HL-60 (cell line): ENCODE measurements around the gene MRPS10.

Experiments used
- DNase-seq, 2 experiments: peaks; one replicate each; pipeline ENCODE4 v3.0.0-alpha.2; 2010 to 2020; ENCODE audit warnings: low read depth in 1 of 2, low spot score in 1 of 2
- H3K27ac ChIP-seq: fragments of 250-450 bp; sonication (Bioruptor Pico); replicated peaks from 2 replicates; pipeline ENCODE4 v1.5.1; 2020; ENCODE audit warnings: mild to moderate bottlenecking, moderate library complexity
- H3K27me3 ChIP-seq: fragments of 250-450 bp; sonication (Bioruptor Pico); 2 replicates; pipeline ENCODE4 v1.5.1; 2021; ENCODE audit warnings: mild to moderate bottlenecking, moderate library complexity; ENCODE audit not compliant: insufficient read depth, poor library complexity, severe bottlenecking
- H3K4me3 ChIP-seq: replicated peaks from 2 replicates; pipeline ENCODE4 v1.5.1; 2011; ENCODE audit warnings: mild to moderate bottlenecking, control low read depth, low read length; ENCODE audit not compliant: insufficient read depth
- CTCF ChIP-seq: IDR thresholded peaks from one replicate; pipeline ENCODE4 v1.5.1; 2011; ENCODE audit warnings: low read length, control low read depth, inconsistent platforms; ENCODE audit not compliant: insufficient read depth
- GABPA ChIP-seq: IDR thresholded peaks from 2 replicates; pipeline ENCODE4 v1.6.1; 2012; ENCODE audit warnings: low read depth
- POLR2AphosphoS5 ChIP-seq: IDR thresholded peaks from 2 replicates; pipeline ENCODE4 v1.6.1; 2012; ENCODE audit warnings: low read depth
- SPI1 ChIP-seq: IDR thresholded peaks from 2 replicates; pipeline ENCODE4 v1.6.1; 2012; ENCODE audit warnings: low read depth, mild to moderate bottlenecking, borderline replicate concordance
- TF ChIP-seq, protein P1 (sequence below): IDR thresholded peaks from 2 replicates; pipeline ENCODE4 v1.6.1; 2012; ENCODE audit warnings: low read depth; ENCODE audit not compliant: insufficient replicate concordance

The MRPS10 gene

GRCh38 chr6:42264162-42264851 is 46.6 kb upstream of the MRPS10 start:
- Histone ChIP-seq H3K27ac (no peak overlapping the region), H3K27me3 (no peaks in the 10 kb centered on the region), H3K4me3 (no peak overlapping the region)
- TF ChIP-seq POLR2AphosphoS5 (no peak), CTCF (no peak), GABPA (no peak)
- DNase-seq: no peak

- Histone ChIP-seq H3K4me3 (no peak overlapping the region), H3K27ac (no peak overlapping the region), H3K27me3 (no peaks in the 10 kb centered on the region)
- DNase-seq: no peak
- TF ChIP-seq CTCF (no peak), SPI1 (no peak), GABPA (no peak), POLR2AphosphoS5 (no peak)
- TF ChIP-seq, protein P1, sequence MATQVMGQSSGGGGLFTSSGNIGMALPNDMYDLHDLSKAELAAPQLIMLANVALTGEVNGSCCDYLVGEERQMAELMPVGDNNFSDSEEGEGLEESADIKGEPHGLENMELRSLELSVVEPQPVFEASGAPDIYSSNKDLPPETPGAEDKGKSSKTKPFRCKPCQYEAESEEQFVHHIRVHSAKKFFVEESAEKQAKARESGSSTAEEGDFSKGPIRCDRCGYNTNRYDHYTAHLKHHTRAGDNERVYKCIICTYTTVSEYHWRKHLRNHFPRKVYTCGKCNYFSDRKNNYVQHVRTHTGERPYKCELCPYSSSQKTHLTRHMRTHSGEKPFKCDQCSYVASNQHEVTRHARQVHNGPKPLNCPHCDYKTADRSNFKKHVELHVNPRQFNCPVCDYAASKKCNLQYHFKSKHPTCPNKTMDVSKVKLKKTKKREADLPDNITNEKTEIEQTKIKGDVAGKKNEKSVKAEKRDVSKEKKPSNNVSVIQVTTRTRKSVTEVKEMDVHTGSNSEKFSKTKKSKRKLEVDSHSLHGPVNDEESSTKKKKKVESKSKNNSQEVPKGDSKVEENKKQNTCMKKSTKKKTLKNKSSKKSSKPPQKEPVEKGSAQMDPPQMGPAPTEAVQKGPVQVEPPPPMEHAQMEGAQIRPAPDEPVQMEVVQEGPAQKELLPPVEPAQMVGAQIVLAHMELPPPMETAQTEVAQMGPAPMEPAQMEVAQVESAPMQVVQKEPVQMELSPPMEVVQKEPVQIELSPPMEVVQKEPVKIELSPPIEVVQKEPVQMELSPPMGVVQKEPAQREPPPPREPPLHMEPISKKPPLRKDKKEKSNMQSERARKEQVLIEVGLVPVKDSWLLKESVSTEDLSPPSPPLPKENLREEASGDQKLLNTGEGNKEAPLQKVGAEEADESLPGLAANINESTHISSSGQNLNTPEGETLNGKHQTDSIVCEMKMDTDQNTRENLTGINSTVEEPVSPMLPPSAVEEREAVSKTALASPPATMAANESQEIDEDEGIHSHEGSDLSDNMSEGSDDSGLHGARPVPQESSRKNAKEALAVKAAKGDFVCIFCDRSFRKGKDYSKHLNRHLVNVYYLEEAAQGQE: no peak
Measured at GRCh38 chr6:42263165-42263728, 45.6 kb upstream of the MRPS10 start.

- no peak overlapping the region for H3K4me3 ChIP-seq
- H3K27me3 ChIP-seq: no peaks in the 10 kb centered on the region
- no peak overlapping the region for H3K27ac ChIP-seq
- DNase-seq: peak in 1 of 2 experiments; percentile 8
- TF ChIP-seq POLR2AphosphoS5 (no peak; the same call in 1 of the 2 replicates), GABPA (no peak), CTCF (no peak), SPI1 (no peak)
- TF ChIP-seq, protein P1: no peak
Measured at GRCh38 chr6:42260972-42261371, 43.3 kb upstream of the MRPS10 start.

DNA sequence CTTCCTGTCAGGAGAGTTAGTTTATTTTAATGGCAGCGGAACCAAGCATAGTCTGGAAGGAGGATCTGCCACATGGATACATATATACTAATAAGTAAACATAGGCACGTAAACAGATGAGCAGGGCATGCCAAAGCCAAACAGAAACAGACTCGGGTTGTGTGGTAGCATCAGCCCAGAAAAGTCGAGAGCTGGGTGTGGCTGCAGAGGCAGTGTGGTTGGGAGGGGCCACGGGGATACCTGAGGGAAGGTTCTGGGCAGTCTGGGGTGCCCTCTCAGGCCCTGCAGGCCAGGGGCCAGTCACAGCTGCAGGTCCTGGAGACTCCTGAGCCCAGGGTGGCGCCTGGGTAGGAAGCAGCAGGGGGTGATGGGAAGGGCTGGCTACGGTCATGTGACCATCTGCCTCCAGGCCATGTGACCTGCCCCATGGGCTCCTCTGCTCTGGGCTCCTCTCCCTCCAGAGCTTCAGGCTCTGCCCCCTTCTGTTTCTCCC is 42.8 kb upstream of the MRPS10 start:
- no peak for DNase-seq
- Histone ChIP-seq H3K27me3 (no peaks in the 10 kb centered on the region), H3K27ac (no peak overlapping the region), H3K4me3 (no peak overlapping the region)
- TF ChIP-seq CTCF: no peak
- TF ChIP-seq, protein P1: no peak
- no peak for TF ChIP-seq POLR2AphosphoS5
- TF ChIP-seq SPI1: no peak
- TF ChIP-seq GABPA: no peak
